Measurements from ENCODE around the gene MED10.
"Not testable (repeated sequence)": the region's sequence is repeated elsewhere in the genome, so short reads cannot be mapped to it uniquely, and the experiment has no call there.

The MED10 gene

DNA sequence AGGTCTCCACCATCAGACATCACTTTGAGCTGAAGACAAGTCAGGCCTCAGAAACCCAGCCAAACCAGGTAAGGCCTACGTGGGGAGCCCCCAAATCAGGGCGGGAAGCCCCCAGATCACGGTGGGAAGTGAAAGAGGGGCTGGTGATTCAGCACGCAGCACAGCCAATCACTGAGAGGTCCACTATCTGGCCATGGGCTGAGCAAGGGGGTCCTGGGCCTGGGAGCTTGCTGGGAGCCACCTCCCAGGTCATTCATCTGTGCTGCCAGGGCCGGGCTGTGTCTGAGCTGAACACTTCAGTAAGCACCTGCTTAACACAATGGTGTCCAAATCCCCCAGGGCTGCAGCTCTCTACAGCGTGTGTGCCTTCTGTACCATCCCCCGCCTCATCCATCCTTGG lies 15.5 kb downstream of the MED10 start:
- H3K36me3 ChIP-seq (ENCODE audit: insufficient read depth, insufficient read length, low read length), result peaks cover 5% of the 10 kb centered on the region
- no peaks in the 10 kb centered on the region for H3K27me3 ChIP-seq (ENCODE audit: insufficient read depth, insufficient read length)
- H3K4me1 ChIP-seq (ENCODE audit: insufficient read depth, insufficient read length), result peaks cover 7% of the 10 kb centered on the region
- no peaks in the 10 kb centered on the region for H3K9me3 ChIP-seq (ENCODE audit: insufficient read depth, low read length)
- no peak for TF ChIP-seq SUZ12 (IDR thresholded peaks at IDR 0.05; ENCODE audit: extremely low read depth, insufficient read depth, insufficient read length)
- TF ChIP-seq YY1 (IDR thresholded peaks at IDR 0.05; ENCODE audit: insufficient read depth, insufficient read length), result no peak
- TF ChIP-seq ZNF274 (IDR thresholded peaks at IDR 0.05; ENCODE audit: low read depth, low read length), result no peak
- no peak for DNase-seq (ENCODE audit: low read depth, low spot score)
- H3K9ac ChIP-seq (ENCODE audit: insufficient read length, low read depth), result no peak overlapping the region
- no peak overlapping the region for H3K4me3 ChIP-seq (ENCODE audit: insufficient read length, low read depth)

DNA sequence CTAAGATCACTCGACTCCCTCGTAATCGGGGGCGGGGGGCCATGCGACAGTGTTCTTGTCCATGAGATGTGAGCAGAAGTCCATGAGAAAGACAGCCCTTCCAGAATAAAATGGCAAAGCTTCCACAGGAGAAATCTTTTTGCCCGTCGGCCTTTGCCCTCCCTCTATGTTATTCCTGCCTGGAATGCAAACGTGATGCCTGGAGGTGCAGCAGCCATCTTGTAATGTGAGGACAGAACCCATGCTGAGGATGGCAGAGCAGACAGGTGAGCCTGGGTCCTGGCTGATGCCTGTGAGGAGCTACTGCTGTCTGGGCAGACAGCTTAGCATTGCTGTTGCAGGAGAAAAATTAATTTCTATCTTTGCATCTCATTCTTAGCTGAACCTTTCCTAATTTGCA lies 17.2 kb downstream of the MED10 start:
- Histone ChIP-seq H3K4me1 (ENCODE audit: insufficient read depth, insufficient read length) (peaks cover 7% of the 10 kb centered on the region), H3K9me3 (ENCODE audit: insufficient read depth, low read length) (no peaks in the 10 kb centered on the region), H3K4me3 (ENCODE audit: insufficient read length, low read depth) (no peak overlapping the region), H3K9ac (ENCODE audit: insufficient read length, low read depth) (no peak overlapping the region), H3K36me3 (ENCODE audit: insufficient read depth, insufficient read length, low read length) (peaks cover 2% of the 10 kb centered on the region), H3K27me3 (ENCODE audit: insufficient read depth, insufficient read length) (no peaks in the 10 kb centered on the region)
- no peak for DNase-seq (ENCODE audit: low read depth, low spot score)
- TF ChIP-seq YY1 (IDR thresholded peaks at IDR 0.05; ENCODE audit: insufficient read depth, insufficient read length), result no peak
- TF ChIP-seq ZNF274 (IDR thresholded peaks at IDR 0.05; ENCODE audit: low read depth, low read length), result no peak
- no peak for TF ChIP-seq SUZ12 (IDR thresholded peaks at IDR 0.05; ENCODE audit: extremely low read depth, insufficient read depth, insufficient read length)

DNA sequence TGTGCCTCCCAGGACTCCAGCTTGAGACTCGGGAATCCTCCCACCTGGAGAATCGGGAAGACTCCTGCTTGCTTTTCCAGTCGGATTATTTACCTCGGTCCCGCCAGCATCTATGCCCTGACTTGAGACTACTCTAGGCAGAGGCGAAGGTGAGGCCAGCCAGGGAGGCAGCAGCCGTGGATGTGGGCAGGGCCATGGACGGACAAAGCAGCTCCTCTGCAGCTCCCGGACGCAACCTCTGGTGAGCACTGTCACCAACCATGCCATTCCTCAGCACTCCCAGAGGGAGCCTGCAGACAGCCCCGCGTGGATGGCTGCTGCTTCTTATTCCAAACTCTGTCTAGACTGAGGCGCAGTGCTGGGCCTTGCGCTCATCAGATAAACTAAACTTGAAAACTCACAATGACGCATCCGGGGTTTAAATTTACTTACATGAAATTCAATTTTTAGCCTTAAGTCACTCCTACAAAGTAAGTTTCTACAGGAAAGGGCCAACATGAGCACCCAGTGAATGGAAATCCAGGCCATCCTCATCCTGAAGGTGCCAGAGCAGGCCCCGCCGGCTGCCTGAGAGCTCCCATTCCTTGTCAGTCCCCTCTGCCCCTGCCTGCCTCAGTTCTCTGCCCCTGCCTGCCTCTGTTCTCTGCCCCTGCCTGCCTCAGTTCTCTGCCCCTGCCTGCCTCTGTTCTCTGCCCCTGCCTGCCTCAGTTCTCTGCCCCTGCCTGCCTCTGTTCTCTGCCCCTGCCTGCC lies 17.8 kb downstream of the MED10 start:
- H3K36me3 ChIP-seq (ENCODE audit: insufficient read depth, insufficient read length, low read length), result no peaks in the 10 kb centered on the region
- H3K9me3 ChIP-seq (ENCODE audit: insufficient read depth, low read length), result no peaks in the 10 kb centered on the region
- TF ChIP-seq YY1 (IDR thresholded peaks at IDR 0.05; ENCODE audit: insufficient read depth, insufficient read length), result no peak
- no peak for TF ChIP-seq SUZ12 (IDR thresholded peaks at IDR 0.05; ENCODE audit: extremely low read depth, insufficient read depth, insufficient read length)
- TF ChIP-seq ZNF274 (IDR thresholded peaks at IDR 0.05; ENCODE audit: low read depth, low read length), result no peak
- no peak for DNase-seq (ENCODE audit: low read depth, low spot score)
- peaks cover 7% of the 10 kb centered on the region for H3K4me1 ChIP-seq (ENCODE audit: insufficient read depth, insufficient read length)
- no peak overlapping the region for H3K9ac ChIP-seq (ENCODE audit: insufficient read length, low read depth)
- H3K4me3 ChIP-seq (ENCODE audit: insufficient read length, low read depth), result no peak overlapping the region
- no peaks in the 10 kb centered on the region for H3K27me3 ChIP-seq (ENCODE audit: insufficient read depth, insufficient read length)

DNA sequence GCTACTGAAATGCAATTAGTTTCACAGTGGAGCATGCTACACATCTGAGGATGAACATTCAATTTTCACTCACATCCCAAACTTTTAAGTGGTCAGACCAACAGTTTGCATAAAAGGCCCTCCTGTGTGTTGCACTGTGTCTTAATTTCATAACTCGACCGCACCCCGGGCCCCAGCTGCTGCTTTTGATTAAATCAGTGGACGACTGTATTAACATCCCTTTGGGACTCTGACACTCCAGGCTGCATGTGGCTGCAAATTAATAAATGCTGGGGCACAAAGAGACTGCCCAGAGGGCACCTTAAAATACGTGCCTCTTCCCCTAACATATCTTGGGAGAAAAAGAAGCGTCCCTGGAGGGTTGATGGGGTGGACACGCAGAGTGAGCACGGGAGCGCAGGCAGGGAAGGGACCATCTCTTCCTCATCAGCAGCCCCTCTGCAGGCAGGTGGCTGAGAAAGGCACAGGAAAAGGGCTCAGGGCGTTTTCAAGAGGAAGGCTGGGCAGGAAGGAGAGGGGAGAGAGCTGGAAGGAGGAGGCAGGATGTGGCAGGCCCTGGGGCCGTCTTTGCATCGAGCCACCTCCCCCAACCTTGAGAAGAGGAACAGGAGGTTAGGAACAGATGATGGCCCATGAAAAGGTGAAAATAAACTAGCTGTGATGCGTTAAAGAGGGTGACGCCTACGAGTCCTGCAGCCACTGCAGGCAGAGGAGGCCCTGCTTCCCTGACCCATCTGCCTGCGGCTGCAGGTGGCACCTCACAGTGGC lies 18.6 kb downstream of the MED10 start:
- TF ChIP-seq YY1 (IDR thresholded peaks at IDR 0.05; ENCODE audit: insufficient read depth, insufficient read length) (no peak), ZNF274 (IDR thresholded peaks at IDR 0.05; ENCODE audit: low read depth, low read length) (no peak), SUZ12 (IDR thresholded peaks at IDR 0.05; ENCODE audit: extremely low read depth, insufficient read depth, insufficient read length) (no peak)
- no peak for DNase-seq (ENCODE audit: low read depth, low spot score)
- H3K36me3 ChIP-seq (ENCODE audit: insufficient read depth, insufficient read length, low read length), result no peaks in the 10 kb centered on the region
- no peaks in the 10 kb centered on the region for H3K27me3 ChIP-seq (ENCODE audit: insufficient read depth, insufficient read length)
- H3K4me1 ChIP-seq (ENCODE audit: insufficient read depth, insufficient read length), result peaks cover 7% of the 10 kb centered on the region
- no peak overlapping the region for H3K4me3 ChIP-seq (ENCODE audit: insufficient read length, low read depth)
- H3K9me3 ChIP-seq (ENCODE audit: insufficient read depth, low read length), result no peaks in the 10 kb centered on the region
- no peak overlapping the region for H3K9ac ChIP-seq (ENCODE audit: insufficient read length, low read depth)

DNA sequence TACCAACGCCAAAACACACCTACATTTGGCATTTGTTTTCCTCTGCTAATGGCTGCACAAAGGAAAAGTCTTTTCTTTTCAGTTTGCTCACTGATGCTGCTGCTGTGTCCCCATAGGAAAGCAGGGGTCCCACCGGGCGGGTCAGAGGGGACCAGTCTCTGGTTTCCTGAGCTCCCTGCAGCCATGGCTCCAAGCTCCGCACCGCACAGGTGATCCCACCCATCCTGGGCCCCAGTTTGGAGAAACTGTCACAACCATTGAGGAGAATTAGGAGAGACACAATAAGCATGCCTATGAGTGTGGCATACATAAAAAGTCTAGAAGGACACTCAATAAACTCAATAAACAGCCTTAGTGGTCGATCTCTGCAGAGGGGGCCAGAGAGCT lies 19.9 kb downstream of the MED10 start:
- Histone ChIP-seq H3K4me1 (ENCODE audit: insufficient read depth, insufficient read length) (peaks cover 7% of the 10 kb centered on the region), H3K36me3 (ENCODE audit: insufficient read depth, insufficient read length, low read length) (no peaks in the 10 kb centered on the region), H3K4me3 (ENCODE audit: insufficient read length, low read depth) (no peak overlapping the region), H3K9me3 (ENCODE audit: insufficient read depth, low read length) (no peaks in the 10 kb centered on the region), H3K9ac (ENCODE audit: insufficient read length, low read depth) (no peak overlapping the region), H3K27me3 (ENCODE audit: insufficient read depth, insufficient read length) (no peaks in the 10 kb centered on the region)
- TF ChIP-seq ZNF274 (IDR thresholded peaks at IDR 0.05; ENCODE audit: low read depth, low read length) (no peak), SUZ12 (IDR thresholded peaks at IDR 0.05; ENCODE audit: extremely low read depth, insufficient read depth, insufficient read length) (no peak), YY1 (IDR thresholded peaks at IDR 0.05; ENCODE audit: insufficient read depth, insufficient read length) (no peak)
- no peak for DNase-seq (ENCODE audit: low read depth, low spot score)

DNA sequence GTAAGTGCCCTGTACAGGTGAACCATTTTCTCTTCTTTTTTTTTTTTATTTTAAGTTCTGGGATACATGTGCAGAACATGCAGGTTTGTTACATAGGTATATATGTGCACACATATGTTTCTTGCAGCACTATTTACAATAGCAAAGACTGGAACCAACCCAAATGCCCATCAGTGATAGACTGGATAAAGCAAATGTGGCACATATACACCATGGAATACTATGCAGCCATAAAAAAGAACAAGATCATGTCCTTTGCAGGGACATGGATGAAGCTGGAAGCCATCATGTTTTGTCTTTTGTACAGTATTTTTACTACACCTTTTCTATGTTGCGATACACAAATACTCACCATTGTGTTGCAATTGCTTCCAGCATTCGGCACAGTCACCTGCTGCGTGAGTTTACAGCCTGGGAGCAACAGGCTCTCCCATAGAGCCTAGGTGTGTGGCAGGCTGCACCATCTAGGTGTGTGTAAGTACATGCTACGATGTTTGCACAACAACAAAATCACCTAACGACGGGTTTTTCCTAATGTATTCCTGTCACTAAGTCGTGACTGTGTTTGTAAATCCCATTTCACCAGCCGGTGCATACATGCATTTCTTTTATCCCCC lies 20.4 kb downstream of the MED10 start:
- H3K4me3 ChIP-seq (ENCODE audit: insufficient read length, low read depth); H3K27me3 ChIP-seq (ENCODE audit: insufficient read depth, insufficient read length); DNase-seq (ENCODE audit: low read depth, low spot score); H3K4me1 ChIP-seq (ENCODE audit: insufficient read depth, insufficient read length); H3K9ac ChIP-seq (ENCODE audit: insufficient read length, low read depth); H3K36me3 ChIP-seq (ENCODE audit: insufficient read depth, insufficient read length, low read length); H3K9me3 ChIP-seq (ENCODE audit: insufficient read depth, low read length): not testable (repeated sequence)

DNA sequence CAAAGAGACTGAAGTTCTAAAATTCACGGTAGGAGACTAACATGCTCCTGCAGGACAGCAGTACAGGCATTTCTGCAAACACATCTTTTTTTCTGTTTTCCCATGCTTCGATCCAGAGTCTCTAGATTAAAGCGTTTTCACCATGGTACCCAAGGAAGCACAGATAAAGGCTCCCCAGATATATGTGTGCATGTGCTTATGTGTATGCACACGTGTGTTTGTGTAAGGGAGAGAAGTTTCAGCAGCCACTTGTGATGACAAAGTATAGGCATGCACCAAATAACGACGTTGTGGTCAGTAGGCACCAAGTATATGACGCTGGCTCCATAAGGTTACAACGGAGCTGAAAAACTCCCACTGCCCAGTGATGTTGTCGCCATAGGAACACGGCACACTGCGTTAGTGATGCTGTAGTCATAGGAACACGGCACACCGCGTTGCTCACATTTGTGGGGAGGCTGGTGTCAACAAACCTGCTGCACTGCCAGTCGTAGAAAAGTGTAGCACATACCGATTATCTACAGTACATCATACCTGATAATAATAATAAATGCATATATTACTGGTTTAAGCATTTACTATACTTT lies 21.7 kb downstream of the MED10 start:
- no peak for TF ChIP-seq YY1 (IDR thresholded peaks at IDR 0.05; ENCODE audit: insufficient read depth, insufficient read length)
- Histone ChIP-seq H3K4me1 (ENCODE audit: insufficient read depth, insufficient read length) (peaks cover 7% of the 10 kb centered on the region), H3K27me3 (ENCODE audit: insufficient read depth, insufficient read length) (no peaks in the 10 kb centered on the region), H3K36me3 (ENCODE audit: insufficient read depth, insufficient read length, low read length) (no peaks in the 10 kb centered on the region), H3K9me3 (ENCODE audit: insufficient read depth, low read length) (no peaks in the 10 kb centered on the region), H3K9ac (ENCODE audit: insufficient read length, low read depth) (no peak overlapping the region), H3K4me3 (ENCODE audit: insufficient read length, low read depth) (no peak overlapping the region)
- DNase-seq (ENCODE audit: low read depth, low spot score), result no peak

All from NT2/D1 (cell line).